Medulla oblongata (tissue), 1 donor: ENCODE results near the gene SLC7A6.

Experiments
- DNase-seq: peaks from one replicate; pipeline ENCODE4 v3.0.0-alpha.2; 2015; ENCODE audit errors: extremely low spot score

The SLC7A6 gene

DNA sequence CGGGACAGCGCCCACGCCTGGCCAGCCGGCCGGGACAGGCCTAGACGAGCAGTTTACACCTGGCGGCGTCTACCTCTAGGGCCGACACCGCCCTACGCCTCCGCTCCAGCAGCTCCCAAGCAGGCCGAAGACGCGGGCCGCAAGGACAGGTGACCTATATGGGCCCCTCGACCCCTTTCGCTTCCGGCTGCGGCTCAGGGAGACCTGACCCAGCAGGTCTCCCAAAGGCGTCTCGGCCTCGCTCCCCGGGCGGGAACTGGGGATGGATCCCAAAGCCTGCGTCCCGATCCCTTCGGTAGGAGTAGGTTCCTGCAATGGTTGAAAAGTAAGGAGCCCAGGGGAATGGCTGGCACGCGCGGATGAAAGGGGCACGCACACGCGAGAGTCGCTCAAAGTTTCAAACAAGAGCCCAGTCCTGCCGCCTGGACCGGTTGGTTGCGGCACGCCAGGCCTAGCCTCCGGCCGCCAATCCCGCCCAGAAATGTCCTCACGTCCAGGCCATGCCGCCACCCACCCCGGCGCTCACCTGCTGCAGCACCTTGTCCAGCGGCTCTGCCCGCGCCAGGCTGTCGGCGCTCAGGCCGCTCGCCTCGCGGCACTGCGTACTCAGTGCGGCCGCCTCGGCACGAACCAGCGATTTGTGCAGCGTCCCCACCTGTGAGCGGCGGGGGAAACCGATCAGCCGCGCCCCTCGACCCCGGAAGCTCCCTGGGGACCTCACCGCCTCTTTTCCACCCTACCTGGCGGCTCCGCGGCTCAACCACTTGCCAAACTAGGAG lies 29.0 kb upstream of the SLC7A6 start:
- no peak for DNase-seq

DNA sequence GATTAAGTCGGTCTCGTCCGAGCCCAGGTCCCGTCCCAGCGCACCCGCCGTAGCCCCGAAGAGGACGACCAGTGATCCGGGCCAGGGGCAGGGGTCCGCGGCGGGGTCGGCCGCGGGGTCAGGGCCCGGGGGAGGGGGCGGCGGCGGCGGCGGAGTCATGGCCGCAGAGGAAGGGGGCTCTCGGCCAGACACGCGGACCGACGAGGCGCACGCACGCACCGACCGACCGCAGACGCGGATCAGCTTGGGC lies 28.5 kb upstream of the SLC7A6 start, which contains the start of gene ESRP2:
Gene ESRP2 (minus strand): TSS at position 241 of the 250 bp plus-strand sequence. CDS start 82 bp downstream, at position 159.
- no peak for DNase-seq

DNA sequence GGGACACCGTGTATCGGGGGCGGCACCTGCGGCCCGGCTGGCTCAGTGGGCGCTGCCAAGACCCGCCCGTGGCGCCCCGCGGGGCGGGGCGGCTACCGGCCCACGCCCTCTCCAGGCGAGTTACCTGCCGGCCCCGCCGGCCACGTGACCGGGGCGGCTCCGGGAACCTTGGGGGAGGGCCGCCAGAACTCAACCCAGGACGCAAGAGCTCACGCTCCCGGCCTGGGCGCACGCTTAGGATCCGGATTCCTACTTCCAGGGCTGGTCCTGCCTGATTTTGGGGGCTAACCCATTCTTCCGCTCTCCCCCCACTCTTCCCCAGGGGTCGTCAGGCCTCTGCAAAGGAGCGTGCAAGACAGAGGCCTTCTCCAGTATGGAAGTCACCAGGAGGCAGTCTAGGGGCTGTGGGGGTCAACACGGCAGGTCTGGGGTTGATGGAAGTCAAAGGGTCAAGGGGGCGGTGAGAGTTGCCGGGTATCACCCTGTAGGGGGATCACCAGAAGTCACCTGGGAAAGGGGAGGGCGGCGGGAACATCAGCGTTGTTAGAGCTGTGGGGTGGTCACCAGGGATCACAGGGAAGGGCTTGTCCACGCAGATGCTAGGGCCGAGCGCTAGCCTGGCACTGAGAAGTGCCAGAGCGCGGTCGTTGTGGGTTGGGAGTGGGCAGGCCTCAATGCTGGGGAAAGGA lies 28.0 kb upstream of the SLC7A6 start:
- DNase-seq, result no peak

DNA sequence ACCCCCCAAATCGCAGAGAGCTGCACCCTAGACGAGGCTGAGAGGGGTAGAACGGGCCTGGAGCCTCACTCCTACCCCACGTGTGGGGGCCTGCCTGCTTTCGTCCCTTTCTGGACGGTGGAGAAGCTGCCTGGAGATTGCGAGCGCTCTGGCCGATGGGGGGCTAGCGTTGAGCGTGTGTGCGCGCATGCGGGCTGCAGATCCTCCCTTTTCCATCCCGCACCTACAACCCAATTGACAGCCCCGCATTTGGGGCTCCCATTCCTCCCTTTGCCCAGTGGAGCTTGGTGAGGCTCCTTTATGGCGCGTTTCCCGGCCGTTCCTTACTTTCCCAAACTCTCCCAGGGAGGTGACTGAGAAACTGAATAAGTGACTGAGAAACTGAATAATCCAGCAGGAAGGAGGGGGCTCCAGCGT lies 27.5 kb upstream of the SLC7A6 start:
- no peak for DNase-seq

DNA sequence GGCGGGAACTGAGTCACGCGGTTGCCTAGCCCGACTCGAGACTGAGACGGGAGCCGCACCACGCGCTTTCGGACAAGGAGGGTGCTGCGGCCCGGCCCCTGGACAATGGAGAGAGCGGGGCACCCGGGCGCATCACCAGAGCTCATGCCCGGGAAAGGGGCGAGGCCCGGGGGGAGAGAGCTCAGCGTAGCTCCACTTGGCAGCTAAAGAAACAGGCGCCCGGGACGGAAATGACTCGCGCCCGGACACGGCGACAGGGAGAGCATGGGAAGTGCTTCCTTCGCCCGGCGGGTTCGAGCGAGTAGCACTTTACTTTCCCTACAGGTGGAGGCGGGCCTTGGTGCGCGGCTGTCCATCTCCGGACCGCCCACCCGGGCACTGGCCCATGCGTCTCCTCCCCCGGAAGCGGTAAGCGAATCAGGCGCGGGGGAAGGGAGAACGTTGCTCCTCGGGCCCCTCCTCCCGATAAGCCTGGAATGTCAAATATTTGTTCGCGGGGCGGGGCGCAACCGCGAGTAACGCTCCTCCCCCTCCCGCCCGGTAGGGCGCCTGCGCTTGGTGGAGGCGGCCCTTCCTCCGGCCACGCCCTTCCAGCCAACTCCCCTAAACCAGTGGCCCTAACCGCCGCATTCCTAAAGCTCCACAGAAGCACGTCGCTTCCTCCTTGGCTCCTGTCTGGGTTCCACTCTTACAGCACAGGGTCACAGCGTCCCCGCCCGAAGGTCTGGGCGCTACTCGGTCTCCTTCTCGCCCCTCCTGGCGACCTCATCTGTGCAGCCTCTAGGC lies 26.9 kb upstream of the SLC7A6 start:
- peak; percentile 95 for DNase-seq

DNA sequence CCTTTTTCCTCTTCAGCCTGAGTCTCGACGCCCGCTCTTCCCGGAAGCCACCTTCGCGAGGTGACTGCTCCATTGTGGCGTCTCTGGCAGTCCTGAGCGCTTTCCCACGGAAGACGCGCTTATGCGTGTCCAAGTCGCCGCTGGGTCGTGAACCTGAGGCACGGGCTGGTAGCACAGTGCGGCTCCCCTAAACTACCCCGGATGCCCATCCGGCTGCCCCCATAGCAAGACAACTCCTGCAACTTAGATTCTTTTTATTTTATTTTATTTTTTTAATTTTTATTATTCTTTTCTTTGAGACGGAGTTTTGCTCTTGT lies 26.3 kb upstream of the SLC7A6 start:
- no peak for DNase-seq

DNA sequence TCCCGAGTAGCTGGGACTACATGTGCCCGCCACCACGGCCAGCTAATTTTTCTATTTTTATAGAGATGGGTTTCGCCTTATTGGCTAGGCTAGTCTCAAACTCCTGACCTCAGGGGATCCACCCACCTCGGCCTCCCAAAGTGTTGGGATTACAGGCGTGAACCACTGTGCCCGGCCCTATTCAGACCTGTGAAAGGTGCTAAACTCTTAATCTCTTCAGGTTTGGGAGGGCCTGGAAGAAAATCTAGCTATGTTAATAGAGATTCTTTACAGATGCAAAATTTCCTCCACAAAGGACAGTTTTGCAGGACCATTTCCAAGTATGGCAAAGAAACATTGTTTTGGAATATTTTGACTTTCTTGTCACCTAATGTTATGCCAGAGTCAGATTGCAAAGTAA lies 22.2 kb upstream of the SLC7A6 start:
- DNase-seq, result no peak

DNA sequence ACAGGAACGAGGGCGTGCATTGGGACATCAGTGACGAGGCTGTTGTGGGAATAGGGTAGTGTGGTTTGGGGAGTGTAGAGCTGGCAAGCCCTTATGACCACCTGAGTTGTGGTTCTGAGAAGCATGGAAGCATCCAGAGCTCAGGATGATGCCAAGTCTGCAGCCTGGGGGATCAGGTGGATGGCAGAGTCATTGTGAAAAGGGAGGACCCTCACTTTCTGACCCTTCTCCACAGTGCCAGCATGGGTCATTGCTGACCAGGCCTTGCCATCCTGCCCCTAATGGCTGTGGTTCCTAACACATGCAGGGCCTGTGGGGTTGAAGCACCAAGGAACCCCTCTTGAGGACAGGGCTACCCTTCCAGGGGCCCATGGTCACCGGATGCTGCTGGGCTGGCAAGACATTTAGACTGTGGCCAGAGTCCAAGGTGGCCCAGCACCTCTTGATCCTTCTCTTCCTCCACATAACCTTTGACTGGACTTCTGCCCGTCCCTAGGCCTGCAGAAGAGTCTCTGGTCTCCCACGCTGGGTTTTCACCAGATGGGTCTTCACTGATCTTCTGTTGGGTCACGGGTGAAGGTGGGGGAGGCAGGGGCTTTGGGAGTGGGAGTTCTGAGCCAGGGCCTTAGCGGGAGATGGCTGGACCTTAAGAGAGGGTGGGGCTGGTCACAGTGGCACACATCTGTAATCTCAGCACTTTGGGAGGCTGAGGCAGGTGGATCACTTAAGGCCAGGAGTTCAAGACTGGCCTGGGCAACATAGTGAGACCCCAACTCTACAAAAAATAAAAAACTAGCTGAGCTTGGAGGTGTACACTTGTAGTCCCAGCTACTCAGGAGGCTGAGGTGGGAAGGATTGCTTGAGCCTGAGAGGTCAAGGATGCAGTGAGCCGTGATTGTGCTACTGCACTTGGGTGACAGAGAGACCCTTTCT lies 21.1 kb upstream of the SLC7A6 start:
- no peak for DNase-seq

DNA sequence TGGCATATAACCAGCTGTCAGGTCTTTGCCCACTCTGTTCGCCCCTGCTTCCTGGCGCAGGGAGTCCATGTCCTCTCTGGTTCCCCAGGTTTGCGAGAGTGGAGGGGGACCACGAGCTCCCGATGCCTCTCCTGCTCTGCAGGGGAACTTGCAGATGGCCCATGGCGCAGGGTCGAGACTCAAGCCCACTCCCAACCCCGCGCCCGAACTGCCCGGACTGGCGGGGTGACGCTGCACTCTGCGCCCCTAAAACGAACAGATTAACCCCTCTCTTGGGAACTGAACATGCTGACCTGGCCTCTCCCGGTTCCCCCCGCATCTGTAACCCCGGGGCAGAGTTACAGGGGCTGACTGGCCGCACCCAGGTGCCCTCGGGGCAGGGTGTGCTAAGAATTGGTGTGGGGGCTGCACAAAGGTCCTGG lies 19.8 kb upstream of the SLC7A6 start:
- DNase-seq, result no peak

DNA sequence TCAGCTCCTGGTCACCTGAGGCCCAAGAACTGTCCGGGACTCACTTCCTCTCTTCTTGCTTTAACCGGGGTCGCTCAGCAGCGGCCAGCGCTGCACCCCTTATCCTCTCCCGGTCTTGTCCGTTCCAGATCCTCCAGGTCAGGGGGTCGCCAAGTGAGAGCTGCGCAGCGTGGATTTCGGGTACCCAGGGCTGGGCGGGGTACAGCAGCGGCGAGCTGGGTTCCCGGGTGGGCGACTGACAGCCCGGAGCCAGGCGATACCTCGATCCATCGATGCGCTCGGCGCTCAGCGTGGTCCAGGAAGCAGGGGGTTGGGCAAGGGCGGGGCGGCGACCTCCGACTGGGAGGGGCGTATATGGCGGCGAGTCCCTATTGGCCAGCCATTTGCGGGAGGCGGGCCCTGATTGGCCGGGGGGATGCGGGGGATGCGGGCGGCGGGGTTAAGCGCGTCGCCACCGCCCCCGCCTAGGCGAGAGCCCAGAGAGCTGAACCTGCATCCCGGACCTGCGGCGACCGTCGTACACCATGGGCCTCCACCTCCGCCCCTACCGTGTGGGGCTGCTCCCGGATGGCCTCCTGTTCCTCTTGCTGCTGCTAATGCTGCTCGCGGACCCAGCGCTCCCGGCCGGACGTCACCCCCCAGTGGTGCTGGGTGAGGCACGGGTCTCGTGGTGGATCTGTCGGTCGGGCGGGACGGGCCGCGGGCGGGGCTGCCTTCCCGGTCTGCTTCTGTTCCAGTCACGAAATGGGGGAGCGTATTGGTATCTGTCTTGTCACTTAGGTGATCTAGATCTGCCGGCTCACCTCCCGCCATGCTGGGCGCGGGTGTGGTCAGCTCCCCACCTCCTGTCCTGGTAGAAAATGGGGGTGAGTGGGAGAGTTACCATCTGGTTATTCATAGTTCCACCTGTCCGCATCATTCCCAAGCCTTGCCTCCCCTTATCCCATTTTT lies 19.1 kb upstream of the SLC7A6 start, which contains the start of gene PLA2G15:
Gene PLA2G15 (plus strand): TSS at position 471 of the 951 bp plus-strand sequence. CDS start 54 bp downstream, at position 525.
- DNase-seq, result peak; percentile 93

DNA sequence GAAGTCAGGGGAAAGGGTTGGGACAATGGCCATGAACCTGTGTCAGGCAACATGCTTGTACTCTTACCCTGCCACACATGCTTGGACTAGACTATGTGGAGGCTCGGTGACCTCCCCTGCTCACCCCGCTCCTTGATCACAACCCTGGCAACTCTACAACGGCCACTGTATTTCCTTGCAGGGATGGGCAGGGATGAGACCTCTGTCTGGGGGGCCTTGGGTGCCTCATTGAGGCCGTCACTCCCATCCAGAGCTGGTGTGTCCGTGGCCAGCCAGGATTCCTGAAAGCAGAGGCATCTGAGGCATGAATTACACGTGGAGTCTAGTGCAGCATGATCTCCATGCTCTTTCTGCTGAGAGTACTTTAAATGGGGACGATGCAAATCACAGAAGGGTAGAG lies 18.2 kb upstream of the SLC7A6 start:
- DNase-seq, result no peak

DNA sequence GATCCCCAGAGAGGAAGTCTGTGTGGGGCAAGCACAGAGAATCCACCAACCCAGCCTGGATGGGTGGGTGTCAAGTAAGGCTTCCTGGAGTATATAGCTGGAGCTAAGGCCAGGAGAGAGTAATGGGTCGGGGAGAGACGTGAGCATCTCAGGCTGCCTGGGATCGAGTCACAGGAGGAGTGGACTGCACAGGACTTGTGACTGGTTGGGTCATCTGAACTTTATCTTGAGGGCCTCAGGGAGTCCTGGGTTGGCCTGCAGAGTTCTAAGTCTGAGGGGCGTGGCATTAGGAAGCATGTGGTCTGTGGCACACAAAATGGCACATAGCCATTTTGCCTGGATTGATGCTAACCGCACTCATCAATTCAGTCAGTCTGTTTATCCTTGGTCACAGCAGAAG lies 17.7 kb upstream of the SLC7A6 start:
- DNase-seq, result peak; percentile 35

DNA sequence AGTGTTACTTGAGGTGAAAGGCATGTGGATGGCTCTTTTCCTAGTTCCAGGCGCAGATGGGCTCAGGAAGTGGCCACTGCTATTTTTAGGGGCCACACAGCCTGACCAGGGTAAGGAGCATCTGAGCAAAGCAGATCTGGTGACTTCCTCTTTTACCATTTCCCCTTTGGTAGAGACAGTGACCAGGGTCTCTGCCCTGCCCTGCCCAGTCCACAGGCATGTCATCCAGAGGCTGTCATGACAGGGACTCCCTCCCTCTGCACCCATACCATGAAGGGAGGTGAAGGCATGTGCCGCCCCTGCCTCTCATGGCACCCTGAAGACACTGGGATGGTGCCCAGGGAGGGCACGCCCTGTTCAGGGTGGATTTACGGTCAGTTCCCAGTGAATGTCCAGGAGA lies 16.9 kb upstream of the SLC7A6 start:
- peak; percentile 78 for DNase-seq

DNA sequence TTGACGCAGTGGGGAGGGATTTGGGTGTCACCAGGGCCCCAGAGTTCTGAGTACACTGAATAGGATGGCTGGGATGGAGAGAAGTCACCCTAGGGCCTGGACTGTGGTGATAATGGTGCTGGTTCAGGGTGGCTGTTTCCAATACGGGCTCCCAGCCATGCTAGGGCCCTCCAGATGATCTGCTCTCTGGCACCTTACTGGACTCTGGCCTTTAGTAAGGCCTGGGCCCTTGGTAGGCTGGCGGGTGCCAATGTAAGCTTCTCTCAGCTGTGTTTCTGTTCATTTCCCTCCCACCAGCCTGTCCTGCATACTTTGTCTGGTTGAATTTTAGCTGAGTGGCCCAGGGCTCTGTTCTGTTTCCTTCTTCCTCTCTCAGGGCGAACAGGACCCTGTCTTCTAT lies 16.4 kb upstream of the SLC7A6 start:
- DNase-seq, result no peak

DNA sequence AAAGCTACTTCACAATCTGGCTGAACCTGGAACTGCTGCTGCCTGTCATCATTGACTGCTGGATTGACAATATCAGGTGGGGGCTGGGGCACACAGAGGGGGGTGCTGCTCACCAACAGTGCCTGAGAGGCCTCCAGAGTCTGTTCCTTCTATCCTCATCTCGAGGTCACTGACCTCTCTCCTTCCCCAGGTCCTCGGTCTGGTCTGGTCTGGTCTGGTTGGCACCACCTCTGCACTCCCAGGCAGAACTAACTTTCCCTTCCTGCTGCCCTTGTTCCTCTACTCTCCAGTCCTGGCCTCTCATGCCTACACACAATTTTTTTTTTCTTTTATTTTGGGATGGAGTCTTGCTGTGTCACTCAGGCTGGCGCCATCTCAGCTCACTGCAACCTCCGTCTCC lies 15.0 kb upstream of the SLC7A6 start:
- DNase-seq, result no peak

DNA sequence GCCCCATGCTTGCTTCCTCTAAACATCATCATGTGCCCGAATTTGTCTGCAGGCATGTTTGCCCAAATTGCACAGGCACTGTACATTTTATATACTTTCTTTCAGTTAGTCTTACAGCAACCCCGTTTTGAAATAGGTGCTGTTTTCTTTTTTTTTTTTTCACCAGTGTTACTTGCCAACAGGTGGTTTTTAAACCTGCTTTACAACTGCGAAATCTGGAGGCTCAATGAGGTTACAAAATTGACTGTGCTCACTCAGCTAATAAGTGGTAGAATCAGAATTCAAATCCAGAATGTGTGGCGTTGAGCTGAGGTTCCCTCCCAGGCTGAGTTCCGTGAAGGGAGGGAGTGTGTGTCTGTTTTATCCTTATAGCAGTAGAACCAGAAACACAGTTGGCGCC lies 13.4 kb upstream of the SLC7A6 start:
- DNase-seq, result no peak

DNA sequence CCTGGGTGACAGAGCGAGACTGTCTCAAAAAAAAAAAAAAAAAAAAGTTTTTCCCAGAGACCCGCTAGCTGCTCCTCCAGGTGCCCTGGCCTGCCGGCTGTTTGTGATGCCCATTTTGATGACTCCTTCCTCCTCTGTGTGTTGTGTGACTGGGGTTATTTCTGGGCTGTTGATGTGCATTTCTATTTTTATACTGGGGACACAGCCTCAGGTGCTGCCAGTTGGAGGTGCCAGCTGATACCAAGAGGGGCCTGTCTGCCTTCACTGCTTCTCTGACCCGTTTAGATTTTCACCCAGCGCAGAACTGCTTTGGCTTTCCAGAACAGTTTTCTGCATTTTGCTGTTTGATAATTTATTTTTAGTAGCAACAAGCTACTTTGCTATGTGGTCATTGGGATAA lies 12.5 kb upstream of the SLC7A6 start:
- no peak for DNase-seq

DNA sequence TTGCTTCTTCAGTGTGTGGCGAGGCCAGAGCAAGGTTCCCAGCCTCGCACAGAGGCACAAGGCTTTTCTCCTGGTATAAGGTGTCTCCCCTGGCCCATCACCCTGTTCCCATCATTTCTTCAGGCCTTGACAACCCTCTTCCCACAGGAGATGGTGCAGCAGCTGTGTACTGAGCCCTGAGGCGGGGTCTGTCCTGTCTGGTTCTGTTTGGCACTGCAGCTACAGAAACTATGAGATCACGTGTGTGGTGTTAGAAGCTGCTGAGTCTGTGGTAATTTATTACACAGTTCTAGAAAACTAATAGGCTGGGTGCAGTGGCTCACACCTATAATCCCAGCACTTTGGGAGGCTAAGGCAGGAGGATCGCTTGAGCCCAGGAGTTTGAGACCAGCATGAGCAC lies 11.9 kb upstream of the SLC7A6 start:
- DNase-seq, result no peak

DNA sequence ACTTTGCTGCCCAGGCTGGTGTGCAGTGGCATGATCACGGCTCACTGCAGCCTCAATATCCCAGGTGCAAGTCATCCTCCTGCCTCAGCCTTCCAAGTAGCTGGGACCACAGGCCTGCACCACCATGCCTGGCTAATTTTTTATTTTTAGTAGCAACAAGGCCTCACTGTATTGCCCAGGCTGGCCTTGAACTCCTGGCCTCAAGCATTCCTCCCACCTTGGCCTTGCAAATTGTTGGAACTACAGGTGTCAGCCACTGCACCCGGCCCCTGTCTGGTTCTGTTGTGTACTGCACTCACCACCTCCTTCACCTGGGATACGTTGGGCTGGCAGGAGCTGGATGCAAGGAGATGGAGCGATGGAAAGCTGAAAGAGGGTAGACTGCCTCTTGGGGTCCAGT lies 10.6 kb upstream of the SLC7A6 start:
- no peak for DNase-seq

DNA sequence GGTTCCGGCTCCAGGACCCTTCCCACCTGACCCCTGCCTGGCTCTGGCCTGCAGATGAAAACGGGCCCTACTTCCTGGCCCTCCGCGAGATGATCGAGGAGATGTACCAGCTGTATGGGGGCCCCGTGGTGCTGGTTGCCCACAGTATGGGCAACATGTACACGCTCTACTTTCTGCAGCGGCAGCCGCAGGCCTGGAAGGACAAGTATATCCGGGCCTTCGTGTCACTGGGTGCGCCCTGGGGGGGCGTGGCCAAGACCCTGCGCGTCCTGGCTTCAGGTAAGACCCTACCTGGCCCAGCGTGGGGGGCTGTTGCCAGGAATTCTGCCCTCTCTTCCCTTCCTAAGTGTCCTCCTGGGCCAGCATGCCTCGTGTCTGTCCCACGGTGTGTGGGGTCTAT lies 8.6 kb upstream of the SLC7A6 start:
- DNase-seq, result no peak
